ENCODE results near the gene ELMO1. TPM values are rescaled to one million over a fixed set of nuclear protein-coding genes. Genes with fewer than 3 reads are reported as not detected.

ELMO1 gene
- total RNA-seq, 1 experiment from 2014 or later = 8.7 TPM

DNA sequence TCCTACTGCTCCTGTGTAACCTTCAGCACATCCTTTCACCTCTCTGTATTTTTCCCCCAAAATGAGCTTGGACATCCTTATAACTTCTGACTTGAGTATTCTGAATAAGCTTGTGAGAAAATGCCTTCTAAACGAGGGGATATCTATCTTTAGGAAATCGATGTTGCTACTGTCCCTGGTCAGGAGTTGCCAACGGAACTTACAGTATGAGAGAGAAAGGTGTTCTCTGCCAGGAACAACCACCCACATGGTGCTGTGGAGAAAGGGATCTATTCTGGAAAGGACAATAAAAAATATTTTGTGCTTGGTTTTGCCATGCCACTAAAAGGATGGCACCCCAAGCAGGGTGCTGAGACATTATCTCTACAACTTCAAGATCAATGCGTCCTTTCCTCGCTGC is 537.8 kb downstream of the ELMO1 start:
- Histone ChIP-seq H3K27me3 (ENCODE audit: control insufficient read depth, insufficient read depth, low read length) (no peaks in the 10 kb centered on the region), H3K4me3 (ENCODE audit: insufficient read depth, low read depth, low read length) (no peak overlapping the region), H3K36me3 (replicated peaks; ENCODE audit: control insufficient read depth, insufficient read depth, low read length) (no peaks in the 10 kb centered on the region)
- DNase-seq = no peak

DNA sequence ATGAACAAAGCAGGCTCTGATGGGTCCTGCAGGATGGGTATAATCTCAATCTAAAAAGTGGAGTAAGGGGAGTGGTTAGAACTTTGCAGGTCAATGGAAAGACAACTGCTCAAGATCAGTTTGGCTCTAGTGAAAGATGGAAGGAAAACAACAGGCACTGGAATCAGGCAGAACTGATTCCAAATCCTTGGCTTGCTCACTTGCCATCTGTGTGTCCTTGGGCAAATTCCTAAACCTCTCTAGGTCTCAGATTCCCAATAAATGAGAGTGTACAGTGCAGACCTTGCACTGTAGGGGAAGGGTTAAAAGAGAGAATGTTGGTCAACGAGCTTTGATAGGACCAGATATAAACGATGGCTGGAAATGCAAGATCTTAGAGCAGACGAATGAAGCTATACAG is 538.3 kb downstream of the ELMO1 start:
- H3K27me3 ChIP-seq (ENCODE audit: control insufficient read depth, insufficient read depth, low read length) = no peaks in the 10 kb centered on the region
- no peaks in the 10 kb centered on the region for H3K36me3 ChIP-seq (replicated peaks; ENCODE audit: control insufficient read depth, insufficient read depth, low read length)
- DNase-seq = no peak
- no peak overlapping the region for H3K4me3 ChIP-seq (ENCODE audit: insufficient read depth, low read depth, low read length)

DNA sequence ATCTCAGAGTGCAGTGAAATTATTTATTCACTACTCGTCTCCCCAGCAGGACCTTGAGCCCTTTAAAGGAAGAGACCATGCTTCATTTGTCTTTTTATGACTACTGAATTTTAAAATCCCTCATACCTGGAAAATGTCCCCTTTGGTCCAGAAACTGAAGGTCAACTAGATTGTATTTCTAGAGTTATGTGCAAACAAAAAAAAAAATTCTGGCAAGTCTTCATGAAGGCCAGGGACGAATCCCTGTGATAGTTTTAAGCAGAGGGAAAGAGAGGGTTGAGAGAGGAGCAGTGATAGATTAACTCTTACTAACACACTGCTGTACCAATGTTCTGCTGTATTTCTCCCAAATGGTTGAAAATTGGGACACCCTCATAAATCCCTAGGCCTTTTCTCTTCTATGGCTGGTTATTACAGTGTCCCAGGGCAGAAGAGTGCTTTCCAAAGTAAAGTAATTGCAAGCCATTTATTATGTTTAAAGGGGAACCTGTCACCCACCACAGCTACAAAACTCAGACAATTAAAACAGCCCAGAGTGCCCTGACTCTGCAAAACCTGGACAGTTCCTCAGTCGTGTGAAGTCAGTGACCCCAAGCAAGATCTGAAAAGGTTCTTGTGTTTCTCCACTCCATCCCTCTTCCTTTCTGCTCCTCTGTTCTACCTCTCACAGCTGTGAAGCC is 541.6 kb downstream of the ELMO1 start:
- Histone ChIP-seq H3K36me3 (replicated peaks; ENCODE audit: control insufficient read depth, insufficient read depth, low read length) (no peaks in the 10 kb centered on the region), H3K4me3 (ENCODE audit: insufficient read depth, low read depth, low read length) (no peak overlapping the region), H3K27me3 (ENCODE audit: control insufficient read depth, insufficient read depth, low read length) (no peaks in the 10 kb centered on the region)
- no peak for DNase-seq

DNA sequence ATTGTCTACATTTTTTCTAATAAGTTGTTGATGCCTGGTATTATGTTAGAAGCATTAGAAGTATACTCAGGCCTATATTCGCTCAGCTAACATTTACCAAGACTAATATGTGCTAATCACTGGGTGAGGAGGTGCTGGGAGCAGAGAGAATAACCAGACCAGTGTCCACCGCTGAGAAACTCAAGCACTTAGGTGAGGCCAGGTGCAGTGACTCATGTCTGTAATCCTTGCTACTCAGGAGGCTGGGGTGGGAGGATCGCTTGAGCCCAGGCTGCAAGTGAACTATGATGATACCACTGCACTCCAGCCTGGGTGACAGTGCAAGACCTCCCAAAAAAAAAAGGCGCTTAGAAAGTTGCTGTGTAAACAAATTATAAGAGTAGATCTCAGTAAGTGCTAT is 542.2 kb downstream of the ELMO1 start:
- H3K27me3 ChIP-seq (ENCODE audit: control insufficient read depth, insufficient read depth, low read length) = no peaks in the 10 kb centered on the region
- no peak for DNase-seq
- H3K4me3 ChIP-seq (ENCODE audit: insufficient read depth, low read depth, low read length) = no peak overlapping the region
- no peaks in the 10 kb centered on the region for H3K36me3 ChIP-seq (replicated peaks; ENCODE audit: control insufficient read depth, insufficient read depth, low read length)

DNA sequence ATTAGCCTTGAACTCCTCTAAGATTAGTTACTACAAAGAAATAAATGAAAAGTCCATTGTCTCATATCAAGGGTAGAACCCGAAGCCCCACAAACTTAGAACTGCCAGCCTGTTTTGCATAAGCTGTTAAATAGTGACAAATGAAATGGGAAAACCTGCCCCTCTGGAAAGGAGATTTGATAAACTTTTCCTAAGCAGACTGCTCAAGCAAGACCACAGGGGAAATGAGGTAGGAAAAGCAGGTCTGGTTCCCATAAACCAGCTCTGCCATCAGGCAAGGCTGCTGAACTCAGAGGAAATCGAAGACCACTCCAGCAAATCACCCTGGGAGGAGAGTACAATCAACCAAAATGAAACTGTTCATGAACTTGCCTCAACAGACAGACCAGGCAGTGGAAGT is 542.8 kb downstream of the ELMO1 start:
- Histone ChIP-seq H3K4me3 (ENCODE audit: insufficient read depth, low read depth, low read length) (no peak overlapping the region), H3K27me3 (ENCODE audit: control insufficient read depth, insufficient read depth, low read length) (no peaks in the 10 kb centered on the region), H3K36me3 (replicated peaks; ENCODE audit: control insufficient read depth, insufficient read depth, low read length) (no peaks in the 10 kb centered on the region)
- DNase-seq = no peak

DNA sequence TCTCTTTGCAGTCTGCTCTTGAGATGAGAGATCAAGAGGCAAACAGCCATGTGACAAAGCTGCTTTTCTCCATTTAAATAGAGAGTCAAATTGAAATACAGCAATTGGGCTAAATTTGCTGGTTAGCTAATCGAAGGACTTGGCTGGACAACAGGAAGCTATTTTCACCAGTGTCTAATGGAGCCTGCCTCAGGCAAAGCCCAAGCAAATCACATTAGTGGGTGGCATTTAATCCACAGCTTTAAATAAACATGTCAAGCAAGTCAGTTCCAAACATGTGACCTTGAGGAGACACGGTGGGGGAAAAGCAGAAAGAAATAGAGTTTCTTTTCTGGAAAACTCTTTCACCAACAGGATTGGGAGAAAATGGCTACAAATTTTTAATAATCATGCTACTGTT is 543.9 kb downstream of the ELMO1 start:
- Histone ChIP-seq H3K27me3 (ENCODE audit: control insufficient read depth, insufficient read depth, low read length) (no peaks in the 10 kb centered on the region), H3K4me3 (ENCODE audit: insufficient read depth, low read depth, low read length) (no peak overlapping the region), H3K36me3 (replicated peaks; ENCODE audit: control insufficient read depth, insufficient read depth, low read length) (no peaks in the 10 kb centered on the region)
- no peak for DNase-seq

DNA sequence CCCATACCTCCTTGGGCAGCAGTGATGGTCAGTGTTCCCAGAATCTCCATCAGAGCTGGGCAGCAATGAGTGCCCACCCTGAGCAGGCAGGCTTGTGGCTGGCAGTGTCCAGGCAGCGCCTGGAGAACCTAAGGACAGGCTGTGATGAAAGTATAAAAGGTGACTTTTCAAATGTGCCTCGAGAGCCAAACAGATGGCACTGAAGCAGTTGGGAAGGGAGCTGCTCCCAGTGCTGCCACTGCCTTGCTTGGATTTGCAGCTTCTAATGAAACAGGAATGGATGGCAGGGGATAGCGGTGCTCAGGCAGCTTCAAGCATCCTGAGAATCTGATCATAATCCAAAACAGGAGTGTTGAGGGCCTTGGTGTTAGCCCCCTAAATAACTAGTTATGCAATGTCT is 544.6 kb downstream of the ELMO1 start:
- no peak for DNase-seq
- no peaks in the 10 kb centered on the region for H3K27me3 ChIP-seq (ENCODE audit: control insufficient read depth, insufficient read depth, low read length)
- H3K4me3 ChIP-seq (ENCODE audit: insufficient read depth, low read depth, low read length) = no peak overlapping the region
- H3K36me3 ChIP-seq (replicated peaks; ENCODE audit: control insufficient read depth, insufficient read depth, low read length) = no peaks in the 10 kb centered on the region

DNA sequence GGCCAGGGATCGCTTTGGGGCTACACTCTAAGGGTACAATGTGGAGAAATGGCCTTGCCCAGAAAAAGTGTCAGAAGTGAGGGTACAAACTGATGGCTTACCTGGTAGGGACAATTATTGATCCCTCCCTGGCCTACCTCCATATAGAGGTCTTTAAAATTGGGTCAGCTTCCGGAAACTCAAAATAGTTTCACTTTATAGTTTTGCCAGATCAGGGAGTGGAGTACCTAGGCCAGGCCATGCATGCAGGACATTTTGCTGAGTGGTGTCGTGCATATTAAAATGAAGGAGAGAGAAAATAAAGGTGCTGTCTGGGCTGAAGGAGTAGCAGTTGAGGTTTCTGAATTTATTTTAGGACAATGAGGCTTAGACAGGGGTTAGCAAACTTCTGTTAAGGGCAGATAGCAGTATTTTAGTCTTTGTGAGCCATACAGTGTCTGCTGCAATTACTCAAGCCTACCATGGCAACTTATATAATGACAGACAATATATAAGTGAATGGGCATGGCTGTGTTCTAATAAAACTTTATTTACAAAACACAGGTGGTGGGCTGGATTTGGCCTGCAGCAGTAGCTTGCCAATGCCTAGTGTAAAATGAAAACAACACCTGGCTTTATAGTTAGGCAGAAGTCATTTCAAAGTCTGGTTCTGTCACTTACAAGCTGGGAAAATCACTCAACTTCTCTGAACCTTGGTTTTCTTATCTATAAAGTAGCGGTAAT is 547.5 kb downstream of the ELMO1 start:
- DNase-seq = no peak

DNA sequence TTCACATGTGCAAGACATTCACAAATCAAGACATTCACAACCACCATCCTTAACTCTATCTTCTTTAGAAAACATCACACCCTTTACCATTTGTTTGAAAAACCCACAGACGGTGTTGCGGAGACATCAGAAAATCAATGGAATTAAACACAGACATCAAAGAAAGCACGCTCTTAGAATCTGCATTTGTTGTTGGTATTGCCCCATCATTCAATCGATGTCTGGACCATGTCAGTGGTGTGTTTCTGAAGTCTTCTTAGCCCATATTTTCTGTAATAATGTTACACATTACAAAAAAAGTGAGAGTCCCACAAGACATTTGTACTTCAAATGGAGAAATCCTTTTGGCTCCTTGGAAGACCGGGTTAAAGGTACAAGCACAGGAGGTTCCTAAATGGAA is 550.5 kb downstream of the ELMO1 start:
- Histone ChIP-seq H3K4me3 (ENCODE audit: insufficient read depth, low read depth, low read length) (no peak overlapping the region), H3K36me3 (replicated peaks; ENCODE audit: control insufficient read depth, insufficient read depth, low read length) (no peaks in the 10 kb centered on the region), H3K27me3 (ENCODE audit: control insufficient read depth, insufficient read depth, low read length) (no peaks in the 10 kb centered on the region)
- DNase-seq = no peak

More for the DNA sequence above, 547.5 kb downstream of the ELMO1 start:
- Histone ChIP-seq H3K36me3 (replicated peaks; ENCODE audit: control insufficient read depth, insufficient read depth, low read length) (no peaks in the 10 kb centered on the region), H3K27me3 (ENCODE audit: control insufficient read depth, insufficient read depth, low read length) (no peaks in the 10 kb centered on the region), H3K4me3 (ENCODE audit: insufficient read depth, low read depth, low read length) (no peak overlapping the region)

DNA sequence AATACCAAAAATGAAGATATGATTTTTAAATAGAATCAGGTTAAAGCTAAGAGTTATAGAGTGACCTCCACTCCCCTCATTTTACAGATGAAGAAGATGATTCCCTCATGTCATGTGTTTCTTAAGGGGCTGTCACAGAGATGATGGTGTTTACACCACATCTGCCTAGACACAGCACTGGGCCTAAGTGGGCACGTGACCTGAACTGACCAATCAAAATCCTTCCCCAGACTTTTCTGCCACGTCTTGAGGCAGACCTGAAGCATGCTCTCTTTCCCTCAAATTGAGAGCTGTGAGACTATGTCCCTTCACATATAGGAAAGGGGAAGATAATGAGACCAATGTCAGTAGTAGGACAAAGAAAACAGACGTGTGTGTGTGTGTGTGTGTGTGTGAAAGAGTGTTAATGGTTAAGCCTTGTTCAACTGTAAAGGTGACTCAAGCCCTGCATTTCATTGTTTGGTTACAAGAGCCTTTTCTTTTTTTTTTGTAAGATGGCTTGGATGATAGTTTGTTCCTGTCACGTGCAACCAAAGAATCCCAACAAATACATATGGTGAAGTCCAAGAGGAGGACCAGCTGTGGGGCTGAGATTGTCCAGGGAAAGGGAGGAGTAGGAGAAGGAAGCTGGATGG is 551.6 kb downstream of the ELMO1 start:
- H3K27me3 ChIP-seq (ENCODE audit: control insufficient read depth, insufficient read depth, low read length) = no peaks in the 10 kb centered on the region
- DNase-seq = no peak
- H3K36me3 ChIP-seq (replicated peaks; ENCODE audit: control insufficient read depth, insufficient read depth, low read length) = no peaks in the 10 kb centered on the region
- no peak overlapping the region for H3K4me3 ChIP-seq (ENCODE audit: insufficient read depth, low read depth, low read length)

DNA sequence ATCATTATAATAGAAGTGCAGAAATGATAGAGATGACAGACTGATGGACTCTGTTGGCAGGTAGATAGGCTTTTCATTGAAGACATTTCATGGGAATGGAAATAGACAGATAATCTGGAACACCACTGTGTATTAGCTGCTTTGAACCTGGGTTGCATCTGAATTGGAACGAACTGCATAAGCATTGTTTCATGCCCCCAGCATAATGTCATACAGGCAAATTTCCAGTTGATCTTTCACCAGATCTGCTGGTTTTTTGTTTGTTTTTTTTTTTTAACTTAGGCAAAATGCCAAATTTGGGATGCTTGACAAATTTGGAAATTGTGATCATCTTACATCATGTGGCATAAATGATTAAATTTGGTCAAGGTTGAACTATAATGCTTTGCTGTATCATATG is 552.2 kb downstream of the ELMO1 start:
- no peak for DNase-seq
- Histone ChIP-seq H3K4me3 (ENCODE audit: insufficient read depth, low read depth, low read length) (no peak overlapping the region), H3K36me3 (replicated peaks; ENCODE audit: control insufficient read depth, insufficient read depth, low read length) (no peaks in the 10 kb centered on the region), H3K27me3 (ENCODE audit: control insufficient read depth, insufficient read depth, low read length) (no peaks in the 10 kb centered on the region)

DNA sequence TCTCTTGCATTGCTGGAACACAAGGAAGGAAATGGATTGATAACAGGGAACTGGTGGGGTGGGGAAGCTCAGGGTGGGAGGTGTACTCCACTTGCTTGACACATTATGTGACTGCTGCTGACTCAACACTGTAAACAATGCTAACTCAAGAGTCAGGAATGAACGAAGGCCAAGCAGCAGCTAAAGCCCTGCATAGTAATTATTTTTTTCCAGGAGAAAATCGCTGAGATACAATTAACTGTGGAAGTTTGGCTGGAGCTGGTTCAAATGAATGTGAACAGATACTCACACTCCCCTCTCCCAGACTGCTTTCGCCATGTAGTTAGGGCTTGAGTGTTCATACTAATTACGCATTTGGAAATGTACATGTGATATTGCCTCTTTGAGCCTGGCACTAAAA is 553.5 kb downstream of the ELMO1 start:
- no peak for DNase-seq
- no peaks in the 10 kb centered on the region for H3K36me3 ChIP-seq (replicated peaks; ENCODE audit: control insufficient read depth, insufficient read depth, low read length)
- no peaks in the 10 kb centered on the region for H3K27me3 ChIP-seq (ENCODE audit: control insufficient read depth, insufficient read depth, low read length)
- no peak overlapping the region for H3K4me3 ChIP-seq (ENCODE audit: insufficient read depth, low read depth, low read length)

DNA sequence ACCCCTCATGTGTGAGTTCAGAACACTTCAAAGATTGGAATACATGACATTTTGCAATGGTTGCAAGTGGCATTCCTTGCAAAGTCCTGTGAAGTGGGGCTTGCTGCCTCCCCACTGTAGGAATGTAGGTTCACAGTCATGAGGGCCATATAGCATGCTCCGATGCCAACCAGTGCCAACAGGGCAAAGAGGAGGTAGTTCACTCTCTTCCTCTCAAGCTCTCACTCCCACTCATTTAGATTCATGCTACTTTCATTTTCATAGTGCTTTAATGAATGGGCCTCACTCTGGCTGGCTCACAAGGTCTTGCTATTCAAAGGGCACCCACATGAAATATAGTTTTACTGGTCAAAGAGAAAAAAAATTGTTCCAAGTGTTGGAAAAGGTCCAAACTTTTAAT is 554.5 kb downstream of the ELMO1 start:
- Histone ChIP-seq H3K36me3 (replicated peaks; ENCODE audit: control insufficient read depth, insufficient read depth, low read length) (no peaks in the 10 kb centered on the region), H3K4me3 (ENCODE audit: insufficient read depth, low read depth, low read length) (no peak overlapping the region), H3K27me3 (ENCODE audit: control insufficient read depth, insufficient read depth, low read length) (no peaks in the 10 kb centered on the region)
- DNase-seq = no peak

DNA sequence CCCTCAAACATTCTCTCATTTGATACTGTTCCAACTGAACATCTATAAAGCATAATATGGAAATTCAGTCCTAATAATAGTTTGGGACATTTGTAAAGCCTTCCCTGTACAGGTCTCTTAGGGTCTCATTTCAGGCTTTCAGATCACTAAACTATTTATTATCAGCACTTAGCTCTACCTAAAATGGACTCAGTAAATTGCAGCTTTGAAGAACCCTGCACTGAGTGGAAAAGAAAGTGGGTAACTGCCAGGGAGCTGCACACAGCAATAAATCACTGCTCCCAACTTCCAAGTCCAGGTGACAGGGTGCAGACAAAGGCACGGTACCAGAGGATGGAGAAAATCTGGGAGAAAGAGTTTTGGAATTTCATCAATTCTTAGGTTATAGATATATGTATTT is 559.5 kb downstream of the ELMO1 start:
- H3K4me3 ChIP-seq (ENCODE audit: insufficient read depth, low read depth, low read length) = no peak overlapping the region
- no peaks in the 10 kb centered on the region for H3K27me3 ChIP-seq (ENCODE audit: control insufficient read depth, insufficient read depth, low read length)
- no peak for DNase-seq
- H3K36me3 ChIP-seq (replicated peaks; ENCODE audit: control insufficient read depth, insufficient read depth, low read length) = no peaks in the 10 kb centered on the region; the same call in 1 of the 2 replicates

DNA sequence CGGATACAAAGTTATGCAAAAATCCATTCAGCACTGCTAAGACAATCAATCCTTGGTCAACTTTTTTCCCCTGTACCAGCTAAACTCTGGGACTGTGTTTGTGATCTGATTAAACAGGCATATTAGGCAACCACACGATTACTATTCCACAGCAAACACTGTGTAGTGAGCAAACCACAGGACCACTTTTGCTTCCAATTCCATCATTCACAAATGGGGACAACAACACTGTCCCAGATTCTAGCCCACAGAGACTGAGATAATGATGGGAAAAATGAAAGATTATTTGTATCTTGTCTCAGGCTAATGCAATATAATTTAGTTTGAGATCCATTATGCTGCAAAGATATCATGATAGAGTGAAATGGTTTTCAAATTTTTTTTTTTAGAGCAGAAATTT is 560.7 kb downstream of the ELMO1 start:
- H3K36me3 ChIP-seq (replicated peaks; ENCODE audit: control insufficient read depth, insufficient read depth, low read length) = no peaks in the 10 kb centered on the region; the same call in 1 of the 2 replicates
- H3K27me3 ChIP-seq (ENCODE audit: control insufficient read depth, insufficient read depth, low read length) = no peaks in the 10 kb centered on the region
- H3K4me3 ChIP-seq (ENCODE audit: insufficient read depth, low read depth, low read length) = no peak overlapping the region
- DNase-seq = no peak

Measured in H7 (cell line).